Activated CD4-positive, alpha-beta memory T cell treated with anti-CD3 and anti-CD28 coated beads for 36 hours (primary cell): ENCODE data around the gene ROR1. TPM values are rescaled to one million over a fixed set of nuclear protein-coding genes. Genes with fewer than 3 reads are reported as not detected.

Experiments
- CTCF ChIA-PET: fragments of 350-600 bp; sonication (Branson Sonifier 250); formaldehyde crosslinking; loops from one replicate; lab custom pipeline; 2021; ENCODE audit warnings: antibody characterized with exemption, inconsistent platforms; lab: Charles Lee
- POLR2A ChIA-PET: fragments of 350-600 bp; sonication (Branson Sonifier 250); formaldehyde crosslinking; loops from one replicate; lab custom pipeline; 2021; ENCODE audit warnings: antibody characterized with exemption; lab: Charles Lee
- DNase-seq: peaks from one replicate; pipeline ENCODE4 v3.0.0-alpha.2; 2020
- H3K27ac Mint-ChIP-seq: one replicate; pipeline ENCODE4 v1.8.0; 2021; ENCODE audit warnings: mixed read lengths
- H3K27me3 Mint-ChIP-seq: one replicate; pipeline ENCODE4 v1.8.0; 2021; ENCODE audit warnings: mixed read lengths
- H3K36me3 Mint-ChIP-seq: one replicate; pipeline ENCODE4 v1.8.0; 2021; ENCODE audit warnings: mixed read lengths
- H3K4me1 Mint-ChIP-seq: one replicate; pipeline ENCODE4 v1.8.0; 2021; ENCODE audit warnings: low read depth, mixed read lengths
- H3K4me3 Mint-ChIP-seq: one replicate; pipeline ENCODE4 v1.8.0; 2021; ENCODE audit warnings: mild to moderate bottlenecking, mixed read lengths
- H3K9me3 Mint-ChIP-seq: one replicate; pipeline ENCODE4 v1.8.0; 2021; ENCODE audit warnings: mixed read lengths
- intact Hi-C: fragments of 100-400 bp; cut with micrococcal nuclease; formaldehyde crosslinking; loops from one replicate; pipeline ENCODE4 v1.15.1; 2023
- total RNA-seq, 2 experiments: library from RNA; stranded (reverse); gene quantifications; one replicate each; pipeline ENCODE4 v1.2.3, GENCODE V29; 2021

The ROR1 gene
- total RNA-seq, 2 experiments from 2014 or later, result 0.10 to 0.12 TPM

DNA sequence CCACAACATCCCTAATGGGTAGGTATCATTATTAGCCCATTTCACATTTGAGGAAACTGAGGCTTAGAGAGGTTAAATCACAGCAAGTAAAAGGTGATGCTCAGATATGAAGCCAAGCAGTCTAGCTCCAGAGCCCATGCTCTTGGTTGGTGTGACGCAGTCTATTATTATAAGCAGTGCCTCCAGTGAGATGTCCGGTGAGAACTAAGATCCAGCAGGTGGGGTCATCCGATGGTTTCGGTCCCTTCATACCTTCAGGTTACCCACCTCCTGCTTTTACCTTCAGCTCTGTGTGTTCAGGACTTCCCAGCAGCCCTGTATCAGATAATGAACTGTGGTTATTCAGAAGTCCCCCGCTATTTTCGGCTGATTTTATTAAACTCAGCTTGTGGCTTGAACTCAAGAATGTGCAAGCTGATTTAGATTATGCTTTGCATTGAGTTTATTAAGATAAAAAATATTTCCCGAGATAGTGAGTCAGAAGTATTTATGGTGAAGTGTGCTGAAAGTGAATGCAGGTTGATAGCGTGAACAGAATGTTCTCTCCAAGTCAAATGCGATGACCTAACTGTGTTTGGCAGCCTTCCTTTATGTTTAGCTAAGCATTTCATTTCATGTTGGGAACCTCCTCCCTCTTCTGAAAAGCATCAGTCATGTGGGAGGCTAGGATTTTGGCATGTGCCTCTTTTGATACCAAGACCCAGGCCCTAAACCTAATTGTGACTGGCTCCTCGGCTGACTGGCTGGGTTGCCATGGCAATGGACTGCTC lies 268.7 kb downstream of the ROR1 start:
- Mint-ChIP-seq H3K36me3 (no peaks in the 10 kb centered on the region), H3K9me3 (no peaks in the 10 kb centered on the region), H3K27ac (no peak overlapping the region), H3K4me1 (no peaks in the 10 kb centered on the region), H3K27me3 (no peaks in the 10 kb centered on the region), H3K4me3 (no peak overlapping the region)
- ChIA-PET POLR2A (no interaction called here), CTCF (no interaction called here)
- intact Hi-C loops, result no loop called here
- no peak for DNase-seq

GRCh38 chr1:64043288-64043687 lies 269.5 kb downstream of the ROR1 start:
- Mint-ChIP-seq H3K9me3 (no peaks in the 10 kb centered on the region), H3K36me3 (no peaks in the 10 kb centered on the region), H3K27ac (no peak overlapping the region), H3K27me3 (no peaks in the 10 kb centered on the region), H3K4me3 (no peak overlapping the region), H3K4me1 (no peaks in the 10 kb centered on the region)
- CTCF ChIA-PET, result no interaction called here
- intact Hi-C loops, result no loop called here
- POLR2A ChIA-PET, result no interaction called here
- DNase-seq, result no peak

GRCh38 chr1:64043976-64044375 lies 270.2 kb downstream of the ROR1 start:
- no peak overlapping the region for H3K27ac Mint-ChIP-seq

GRCh38 chr1:64046243-64046642 lies 272.4 kb downstream of the ROR1 start:
- Mint-ChIP-seq H3K4me3 (no peak overlapping the region), H3K27ac (no peak overlapping the region), H3K4me1 (no peaks in the 10 kb centered on the region), H3K27me3 (no peaks in the 10 kb centered on the region), H3K36me3 (no peaks in the 10 kb centered on the region), H3K9me3 (no peaks in the 10 kb centered on the region)
- ChIA-PET POLR2A (no interaction called here), CTCF (interaction anchor here (0.6 kb wide), 1 partner anchor 12 kb away, joined by 4 read pairs; no protein-coding TSS in a partner anchor)
- no peak for DNase-seq
- intact Hi-C loops, result no loop called here

More at GRCh38 chr1:64043976-64044375, 270.2 kb downstream of the ROR1 start:
- intact Hi-C loops, result no loop called here
- Mint-ChIP-seq H3K27me3 (no peaks in the 10 kb centered on the region), H3K4me3 (no peak overlapping the region), H3K36me3 (no peaks in the 10 kb centered on the region), H3K9me3 (no peaks in the 10 kb centered on the region), H3K4me1 (no peaks in the 10 kb centered on the region)
- DNase-seq, result no peak
- ChIA-PET POLR2A (no interaction called here), CTCF (no interaction called here)

- no peaks in the 10 kb centered on the region for H3K36me3 Mint-ChIP-seq
- intact Hi-C loops, result no loop called here
- no peak overlapping the region for H3K4me3 Mint-ChIP-seq
- ChIA-PET CTCF (interaction anchor here (0.6 kb wide), 1 partner anchor 13 kb away, joined by 4 read pairs; no protein-coding TSS in a partner anchor), POLR2A (no interaction called here)
- no peak overlapping the region for H3K27ac Mint-ChIP-seq
- H3K27me3 Mint-ChIP-seq, result no peaks in the 10 kb centered on the region
- H3K9me3 Mint-ChIP-seq, result no peaks in the 10 kb centered on the region
- no peaks in the 10 kb centered on the region for H3K4me1 Mint-ChIP-seq
- no peak for DNase-seq
These were observed 273.1 kb downstream of the ROR1 start for GRCh38 chr1:64046891-64047290.

GRCh38 chr1:64047549-64047996 lies 273.8 kb downstream of the ROR1 start:
- H3K9me3 Mint-ChIP-seq, result no peaks in the 10 kb centered on the region
- ChIA-PET POLR2A (no interaction called here), CTCF (no interaction called here)
- no peak overlapping the region for H3K27ac Mint-ChIP-seq
- H3K36me3 Mint-ChIP-seq, result no peaks in the 10 kb centered on the region
- no peaks in the 10 kb centered on the region for H3K4me1 Mint-ChIP-seq
- intact Hi-C loops, result no loop called here
- no peaks in the 10 kb centered on the region for H3K27me3 Mint-ChIP-seq
- no peak overlapping the region for H3K4me3 Mint-ChIP-seq
- no peak for DNase-seq

DNA sequence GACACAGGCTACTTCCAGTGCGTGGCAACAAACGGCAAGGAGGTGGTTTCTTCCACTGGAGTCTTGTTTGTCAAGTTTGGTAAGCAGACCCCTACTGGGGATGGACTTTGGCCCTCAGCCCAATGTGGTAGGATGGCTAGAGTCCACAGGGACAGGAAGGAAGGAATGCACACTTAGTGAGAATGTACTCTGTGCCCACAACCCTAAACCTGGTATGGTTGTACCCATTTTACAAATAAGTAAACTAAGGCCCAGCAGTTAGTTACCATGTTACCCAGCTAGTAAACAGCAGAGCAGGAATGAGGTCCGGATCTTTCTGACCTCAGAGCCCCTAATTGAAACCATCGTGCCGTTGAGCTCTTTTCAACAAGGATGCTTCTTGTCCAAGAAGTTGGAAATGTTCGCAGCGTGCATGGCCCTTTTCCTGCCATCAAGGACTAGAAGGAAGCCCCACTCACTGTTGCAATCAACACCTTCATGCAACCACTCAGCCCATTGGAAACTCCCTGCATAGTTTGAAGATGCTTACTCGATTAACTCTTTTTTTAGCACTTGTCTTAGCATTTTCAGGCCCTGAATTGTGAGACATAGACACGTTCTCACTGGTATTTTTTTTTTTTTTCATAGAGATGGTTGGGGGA lies 276.2 kb downstream of the ROR1 start:
- no peaks in the 10 kb centered on the region for H3K4me1 Mint-ChIP-seq

GRCh38 chr1:64050601-64051000 lies 276.8 kb downstream of the ROR1 start:
- ChIA-PET POLR2A (no interaction called here), CTCF (no interaction called here)
- no peak for DNase-seq
- Mint-ChIP-seq H3K4me3 (no peak overlapping the region), H3K27ac (no peak overlapping the region), H3K36me3 (no peaks in the 10 kb centered on the region), H3K9me3 (no peaks in the 10 kb centered on the region), H3K4me1 (no peaks in the 10 kb centered on the region), H3K27me3 (no peaks in the 10 kb centered on the region)
- intact Hi-C loops, result no loop called here

More for the DNA sequence above, 276.2 kb downstream of the ROR1 start:
- no peaks in the 10 kb centered on the region for H3K27me3 Mint-ChIP-seq
- no peaks in the 10 kb centered on the region for H3K9me3 Mint-ChIP-seq
- POLR2A ChIA-PET, result no interaction called here
- CTCF ChIA-PET, result no interaction called here
- H3K4me3 Mint-ChIP-seq, result no peak overlapping the region
- intact Hi-C loops, result no loop called here
- no peak for DNase-seq
- no peak overlapping the region for H3K27ac Mint-ChIP-seq
- no peaks in the 10 kb centered on the region for H3K36me3 Mint-ChIP-seq

- CTCF ChIA-PET, result no interaction called here
- H3K27ac Mint-ChIP-seq, result no peak overlapping the region
These were observed 278.0 kb downstream of the ROR1 start for GRCh38 chr1:64051796-64052195.

GRCh38 chr1:64052777-64053176 lies 279.0 kb downstream of the ROR1 start:
- ChIA-PET CTCF (no interaction called here), POLR2A (no interaction called here)
- no peak overlapping the region for H3K4me3 Mint-ChIP-seq
- no peak overlapping the region for H3K27ac Mint-ChIP-seq
- H3K27me3 Mint-ChIP-seq, result no peaks in the 10 kb centered on the region
- no peak for DNase-seq
- H3K4me1 Mint-ChIP-seq, result no peaks in the 10 kb centered on the region
- H3K9me3 Mint-ChIP-seq, result no peaks in the 10 kb centered on the region
- H3K36me3 Mint-ChIP-seq, result no peaks in the 10 kb centered on the region
- intact Hi-C loops, result no loop called here

More at GRCh38 chr1:64051796-64052195, 278.0 kb downstream of the ROR1 start:
- DNase-seq, result no peak
- POLR2A ChIA-PET, result no interaction called here
- H3K4me3 Mint-ChIP-seq, result no peak overlapping the region
- no peaks in the 10 kb centered on the region for H3K9me3 Mint-ChIP-seq
- intact Hi-C loops, result no loop called here
- no peaks in the 10 kb centered on the region for H3K4me1 Mint-ChIP-seq
- no peaks in the 10 kb centered on the region for H3K36me3 Mint-ChIP-seq
- H3K27me3 Mint-ChIP-seq, result no peaks in the 10 kb centered on the region

DNA sequence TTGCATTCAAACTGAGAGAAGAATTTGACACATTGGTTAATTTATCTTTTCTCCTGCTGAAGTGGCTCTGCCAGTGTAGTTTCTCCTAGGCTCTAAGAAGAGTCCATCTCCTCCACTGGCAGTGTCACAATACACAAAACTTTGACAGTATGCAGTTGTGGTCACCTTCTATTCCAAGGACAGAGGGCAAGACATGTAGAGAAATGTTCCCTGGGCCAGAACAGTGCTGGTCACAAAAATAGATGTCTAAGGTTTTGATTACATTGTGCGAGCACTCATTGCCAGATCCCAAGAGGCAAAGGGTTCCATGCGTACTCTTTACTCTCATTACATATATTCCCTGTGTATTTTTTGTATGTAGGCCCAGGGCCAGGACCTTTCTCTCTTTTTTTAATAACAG lies 281.5 kb downstream of the ROR1 start:
- DNase-seq, result no peak
- ChIA-PET POLR2A (no interaction called here), CTCF (no interaction called here)
- no peaks in the 10 kb centered on the region for H3K36me3 Mint-ChIP-seq
- no peak overlapping the region for H3K27ac Mint-ChIP-seq
- no peaks in the 10 kb centered on the region for H3K9me3 Mint-ChIP-seq
- no peaks in the 10 kb centered on the region for H3K4me1 Mint-ChIP-seq
- H3K4me3 Mint-ChIP-seq, result no peak overlapping the region
- intact Hi-C loops, result no loop called here
- H3K27me3 Mint-ChIP-seq, result peaks cover 2% of the 10 kb centered on the region

- Mint-ChIP-seq H3K27me3 (peaks cover 17% of the 10 kb centered on the region), H3K9me3 (peaks cover 4% of the 10 kb centered on the region), H3K36me3 (no peaks in the 10 kb centered on the region), H3K27ac (no peak overlapping the region), H3K4me3 (no peak overlapping the region), H3K4me1 (no peaks in the 10 kb centered on the region)
- intact Hi-C loops, result no loop called here
- POLR2A ChIA-PET, result no interaction called here
- DNase-seq, result no peak
- CTCF ChIA-PET, result no interaction called here
These were observed 285.7 kb downstream of the ROR1 start for GRCh38 chr1:64059556-64059955.
